Ascending aorta (tissue), 2 donors: Measurements from ENCODE around the gene GAL3ST1. TPM values are rescaled to one million over a fixed set of nuclear protein-coding genes. Genes with fewer than 3 reads are reported as not detected.
"Not testable (repeated sequence)": the region's sequence is repeated elsewhere in the genome, so short reads cannot be mapped to it uniquely, and the experiment has no call there.

Experiments used
- DNase-seq, 2 donors: peaks; one replicate each; pipeline ENCODE4 v3.0.0-alpha.2; 2019; ENCODE audit warnings: low spot score in 2 of 2
- H3K27ac ChIP-seq, 2 donors: fragments of 200-600 bp; sonication (generic); one replicate each; pipeline ENCODE4 v1.5.1; 2016 to 2017; ENCODE audit warnings: mild to moderate bottlenecking in 1 of 2
- H3K27me3 ChIP-seq: fragments of 200-600 bp; sonication (generic); one replicate; pipeline ENCODE4 v1.5.1; 2017
- H3K36me3 ChIP-seq, 2 donors: fragments of 200-600 bp; sonication (generic); one replicate each; pipeline ENCODE4 v1.5.1; 2016
- H3K4me1 ChIP-seq, 2 donors: fragments of 200-600 bp; sonication (generic); one replicate each; pipeline ENCODE4 v1.5.1; 2016 to 2017; ENCODE audit warnings: mild to moderate bottlenecking in 1 of 2
- H3K4me3 ChIP-seq, 2 donors: fragments of 200-600 bp; sonication (generic); one replicate each; pipeline ENCODE4 v1.5.1; 2016 to 2017; ENCODE audit warnings: mild to moderate bottlenecking in 1 of 2
- H3K9me3 ChIP-seq, 2 donors: fragments of 200-600 bp; sonication (generic); one replicate each; pipeline ENCODE4 v1.5.1; 2016
- CTCF ChIP-seq, 3 experiments: fragments of 200-600 bp in 2 of 3; fragments of 450-650 bp in 1 of 3; sonication (generic) in 2 of 3; IDR thresholded peaks; one replicate each; pipeline ENCODE4 v1.5.1; 2016 to 2019; ENCODE audit warnings: antibody characterized with exemption in 3 of 3, mild to moderate bottlenecking in 1 of 3, moderate library complexity in 1 of 3
- intact Hi-C: fragments of 100-400 bp; cut with DNase I; formaldehyde crosslinking; loops from one replicate; pipeline ENCODE4 v1.15.1; 2023
- total RNA-seq: library from RNA; depleted of rRNA; stranded (reverse); fragments of >200 nt; gene quantifications from one replicate; pipeline ENCODE4 v1.1.0, GENCODE V29; 2016

GAL3ST1 gene
- total RNA-seq, 1 donor from 2014 or later: not detected

- H3K27ac ChIP-seq: no peak overlapping the region
Measured at GRCh38 chr22:30542811-30543188, 31.7 kb downstream of the GAL3ST1 start.

GRCh38 chr22:30541961-30542810, 32.3 kb downstream of the GAL3ST1 start:
- Histone ChIP-seq H3K9me3 (no peaks in the 10 kb centered on the region), H3K4me1 (peaks cover 0 to 8% of the 10 kb centered on the region in 2 donors), H3K4me3 (peak overlapping the region; percentile 33 to 61), H3K27me3 (no peaks in the 10 kb centered on the region), H3K27ac (no peak overlapping the region), H3K36me3 (no peaks in the 10 kb centered on the region)
- intact Hi-C loops: no loop called here
- no peak for TF ChIP-seq CTCF (IDR thresholded peaks at IDR 0.05)
- DNase-seq: no peak

More at GRCh38 chr22:30542811-30543188, 31.7 kb downstream of the GAL3ST1 start:
- H3K4me1 ChIP-seq: peaks cover 0 to 8% of the 10 kb centered on the region in 2 donors
- no peaks in the 10 kb centered on the region for H3K27me3 ChIP-seq
- TF ChIP-seq CTCF (IDR thresholded peaks at IDR 0.05): no peak
- intact Hi-C loops: no loop called here
- no peaks in the 10 kb centered on the region for H3K9me3 ChIP-seq
- no peak for DNase-seq
- H3K36me3 ChIP-seq: no peaks in the 10 kb centered on the region
- H3K4me3 ChIP-seq: peak overlapping the region; percentile 33 to 61

GRCh38 chr22:30541511-30541910, 33.0 kb downstream of the GAL3ST1 start:
- H3K9me3 ChIP-seq, H3K27ac ChIP-seq, H3K36me3 ChIP-seq, intact Hi-C loops, H3K27me3 ChIP-seq, H3K4me1 ChIP-seq, H3K4me3 ChIP-seq, DNase-seq: not testable (repeated sequence)

GRCh38 chr22:30539368-30539767, 35.1 kb downstream of the GAL3ST1 start:
- Histone ChIP-seq H3K27ac (no peak overlapping the region), H3K4me3 (no peak overlapping the region), H3K27me3 (no peaks in the 10 kb centered on the region), H3K36me3 (no peaks in the 10 kb centered on the region), H3K9me3 (no peaks in the 10 kb centered on the region), H3K4me1 (peaks cover 0 to 8% of the 10 kb centered on the region in 2 donors)
- DNase-seq: no peak
- intact Hi-C loops: no loop called here
- no peak for TF ChIP-seq CTCF (IDR thresholded peaks at IDR 0.05)

GRCh38 chr22:30538280-30538679, 36.2 kb downstream of the GAL3ST1 start:
- Histone ChIP-seq H3K9me3 (no peaks in the 10 kb centered on the region), H3K4me1 (peaks cover 0 to 8% of the 10 kb centered on the region in 2 donors), H3K27me3 (no peaks in the 10 kb centered on the region), H3K4me3 (no peak overlapping the region), H3K36me3 (no peaks in the 10 kb centered on the region), H3K27ac (no peak overlapping the region)
- no peak for TF ChIP-seq CTCF (IDR thresholded peaks at IDR 0.05)
- intact Hi-C loops: no loop called here
- DNase-seq: no peak

GRCh38 chr22:30537083-30537731, 37.3 kb downstream of the GAL3ST1 start:
- no peak overlapping the region for H3K27ac ChIP-seq
- peaks cover 0 to 4% of the 10 kb centered on the region in 2 donors for H3K4me1 ChIP-seq
- H3K36me3 ChIP-seq: no peaks in the 10 kb centered on the region
- TF ChIP-seq CTCF (IDR thresholded peaks at IDR 0.05): no peak
- no peaks in the 10 kb centered on the region for H3K27me3 ChIP-seq
- H3K4me3 ChIP-seq: no peak overlapping the region
- H3K9me3 ChIP-seq: no peaks in the 10 kb centered on the region
- intact Hi-C loops: no loop called here
- DNase-seq: no peak
